Lower leg skin (tissue), 4 donors: ENCODE results near the gene NRXN3. TPM values are rescaled to one million over a fixed set of nuclear protein-coding genes. Genes with fewer than 3 reads are reported as not detected.

Experiments used
- DNase-seq, 2 donors: peaks; one replicate each; pipeline ENCODE4 v3.0.0-alpha.2; 2019; ENCODE audit warnings: low spot score in 2 of 2
- H3K4me3 ChIP-seq: fragments of 200-600 bp; sonication (generic); 2 replicates; pipeline ENCODE4 v1.5.1; 2017; ENCODE audit warnings: mild to moderate bottlenecking, low read depth; ENCODE audit not compliant: poor library complexity, severe bottlenecking
- CTCF ChIP-seq, 3 donors: fragments of 450-650 bp; IDR thresholded peaks; one replicate each; pipeline ENCODE4 v1.5.1; 2016; ENCODE audit warnings: antibody characterized with exemption in 3 of 3, mild to moderate bottlenecking in 3 of 3, moderate library complexity in 2 of 3
- POLR2A ChIP-seq, 2 donors: fragments of 450-650 bp; IDR thresholded peaks; one replicate each; pipeline ENCODE4 v1.6.1; 2016 to 2017; ENCODE audit warnings: antibody characterized with exemption in 2 of 2, mild to moderate bottlenecking in 1 of 2, moderate library complexity in 1 of 2
- WGBS, 2 donors: methylation state at CpG; one replicate each; pipeline ENCODE4 v1.1.5; 2018; 5-methylcytosine and 5-hydroxymethylcytosine counted together
- intact Hi-C: fragments of 100-400 bp; cut with DNase I; formaldehyde crosslinking; loops from one replicate; pipeline ENCODE4 v1.15.0; 2023; ENCODE audit warnings: low total_unique reads
- total RNA-seq, 4 donors: library from RNA; depleted of rRNA; stranded (reverse); fragments of >200 nt; gene quantifications; one replicate each; pipeline ENCODE4 v1.1.0, GENCODE V29; 2016

Gene NRXN3
- total RNA-seq, 4 donors from 2014 or later: 0.61 to 2.4 (median 1.7) TPM

DNA sequence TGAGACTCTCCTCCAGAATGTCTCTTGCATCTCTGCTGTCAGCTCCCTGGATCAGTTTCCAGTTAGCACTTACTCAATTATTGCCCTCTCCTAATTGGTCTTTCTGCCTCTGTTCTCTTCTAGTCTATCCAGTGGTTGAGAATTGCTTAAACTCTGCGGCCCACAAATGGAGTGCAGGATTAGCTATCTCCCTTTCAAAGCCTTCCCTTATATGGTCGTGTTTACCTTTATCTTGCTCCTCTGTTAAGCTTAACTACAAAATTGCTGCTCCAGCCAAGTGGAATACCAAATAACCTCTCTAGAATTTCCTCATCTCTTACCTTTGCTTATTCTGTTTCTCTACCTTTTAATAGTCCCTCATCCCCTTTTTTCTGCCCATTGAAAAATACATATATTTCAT is 132.7 kb downstream of the NRXN3 start:
- no peak overlapping the region for H3K4me3 ChIP-seq
- no peak for DNase-seq
- no peak for TF ChIP-seq CTCF (IDR thresholded peaks at IDR 0.05)
- no peak for TF ChIP-seq POLR2A (IDR thresholded peaks at IDR 0.05)
- intact Hi-C loops: no loop called here
- WGBS, 2 donors: 39 to 44% methylated on average over 2 of the region's 2 CpGs

DNA sequence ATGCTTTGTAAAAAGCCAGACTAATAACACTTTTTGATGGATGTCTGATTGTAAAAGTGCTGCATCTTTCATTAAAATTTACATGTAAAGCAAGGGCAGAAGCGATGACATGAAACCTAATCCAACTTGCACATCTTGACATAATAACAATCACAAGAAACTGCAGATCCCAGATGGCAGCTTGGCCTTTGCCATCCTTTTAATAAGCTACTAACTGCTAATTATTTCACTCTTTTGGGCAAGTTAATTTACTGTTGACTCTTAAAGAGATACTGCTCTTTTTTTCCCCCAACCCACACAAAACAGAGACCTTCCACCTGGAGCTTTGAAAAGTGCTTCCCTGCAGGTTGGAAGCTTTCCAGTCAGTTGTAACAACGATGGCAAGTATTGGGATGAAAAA is 137.5 kb downstream of the NRXN3 start:
- DNase-seq: no peak
- H3K4me3 ChIP-seq: no peak overlapping the region
- TF ChIP-seq POLR2A (IDR thresholded peaks at IDR 0.05): no peak
- TF ChIP-seq CTCF (IDR thresholded peaks at IDR 0.05): no peak
- intact Hi-C loops: no loop called here
- 39 to 47% methylated on average over 2 of the region's 2 CpGs for WGBS, 2 donors

DNA sequence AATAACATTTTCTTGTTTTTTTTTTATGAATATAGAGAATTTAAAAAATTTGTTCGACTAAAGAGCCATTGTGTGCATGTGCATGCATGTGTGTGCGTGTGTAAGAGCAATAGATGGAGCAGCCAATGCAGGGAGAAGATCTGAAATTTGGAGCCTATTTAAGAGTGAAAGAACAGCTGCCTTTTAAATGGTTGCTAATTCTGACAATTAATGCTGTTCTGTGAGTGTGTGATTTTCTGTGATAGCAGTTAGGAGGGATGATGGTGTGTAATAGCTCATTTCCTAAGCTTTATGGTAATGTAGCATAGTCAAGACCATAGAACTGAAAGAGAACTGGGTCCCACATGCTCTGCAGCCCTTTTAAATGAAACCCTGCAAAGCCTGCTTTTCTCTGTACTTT is 137.9 kb downstream of the NRXN3 start:
- intact Hi-C loops: no loop called here
- WGBS, 2 donors: 37 to 44% methylated on average over 2 of the region's 2 CpGs
- TF ChIP-seq CTCF (IDR thresholded peaks at IDR 0.05): no peak
- TF ChIP-seq POLR2A (IDR thresholded peaks at IDR 0.05): no peak
- no peak overlapping the region for H3K4me3 ChIP-seq
- DNase-seq: no peak

DNA sequence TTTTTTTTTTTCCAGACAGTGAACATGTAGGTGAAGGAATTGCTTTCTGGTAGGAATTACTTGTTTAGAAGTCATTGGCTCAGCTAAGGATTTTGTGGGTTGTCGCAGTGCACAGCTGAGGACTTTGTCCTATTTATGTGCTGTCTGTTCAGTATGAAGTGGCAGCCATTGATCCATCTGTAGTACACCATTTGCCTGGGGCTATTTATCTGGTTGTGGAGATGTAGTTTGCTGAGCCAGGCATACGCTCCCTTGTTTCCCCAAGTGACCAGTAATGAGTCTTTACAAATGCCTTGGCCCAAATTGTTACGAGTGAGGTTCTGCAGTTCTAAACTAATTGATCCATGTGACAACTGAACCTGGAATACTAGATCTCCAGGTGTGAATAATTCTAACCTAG is 140.1 kb downstream of the NRXN3 start:
- intact Hi-C loops: no loop called here
- WGBS, 2 donors: 75 to 84% methylated on average over 3 of the region's 3 CpGs
- no peak for DNase-seq
- no peak overlapping the region for H3K4me3 ChIP-seq
- no peak for TF ChIP-seq POLR2A (IDR thresholded peaks at IDR 0.05)
- TF ChIP-seq CTCF (IDR thresholded peaks at IDR 0.05): no peak

GRCh38 chr14:78313499-78313898 is 143.3 kb downstream of the NRXN3 start:
- intact Hi-C loops: no loop called here
- WGBS, 2 donors: 86 to 89% methylated on average over 3 of the region's 3 CpGs

More at GRCh38 chr14:78313499-78313898, 143.3 kb downstream of the NRXN3 start:
- no peak for DNase-seq
- TF ChIP-seq CTCF (IDR thresholded peaks at IDR 0.05): no peak
- TF ChIP-seq POLR2A (IDR thresholded peaks at IDR 0.05): no peak
- no peak overlapping the region for H3K4me3 ChIP-seq
